Natural killer cell treated with Interleukin-12 subunit alpha and Interleukin-12 subunit beta and Interleukin-15 and Interleukin-18, amount 100 ng/mL, for 72 hours (primary cell): Measurements from ENCODE around the gene TIGD6. TPM values are rescaled to one million over a fixed set of nuclear protein-coding genes. Genes with fewer than 3 reads are reported as not detected.
"Not testable (repeated sequence)": the region's sequence is repeated elsewhere in the genome, so short reads cannot be mapped to it uniquely, and the experiment has no call there.

Experiments
- ATAC-seq, 2 donors: fragments of 150-1000 bp; cut with Tn5 transposase in 1 of 2; sonication (Bioruptor Pico), chemical (Tn5 transposase) in 1 of 2; 2 replicates each; pipeline ENCODE4 v1.10.0; 2021
- DNase-seq: peaks from one replicate; pipeline ENCODE4 v3.0.0; 2022; ENCODE audit warnings: low spot score
- H3K27ac Mint-ChIP-seq, 2 donors: 1 replicate in 1 of 2; 2 replicates in 1 of 2; pipeline ENCODE4 v1.8.0; 2022; ENCODE audit warnings: mixed read lengths in 2 of 2, mild to moderate bottlenecking in 1 of 2, moderate library complexity in 1 of 2
- H3K27me3 Mint-ChIP-seq, 2 donors: 1 replicate in 1 of 2; 2 replicates in 1 of 2; pipeline ENCODE4 v1.8.0; 2022; ENCODE audit warnings: mixed read lengths in 2 of 2
- H3K36me3 Mint-ChIP-seq: one replicate; pipeline ENCODE4 v1.8.0; 2022; ENCODE audit warnings: mixed read lengths
- H3K4me1 Mint-ChIP-seq, 2 donors: 1 replicate in 1 of 2; 2 replicates in 1 of 2; pipeline ENCODE4 v1.8.0; 2022; ENCODE audit warnings: low read depth in 2 of 2, mixed read lengths in 2 of 2, mild to moderate bottlenecking in 1 of 2
- H3K4me3 Mint-ChIP-seq: one replicate; pipeline ENCODE4 v1.8.0; 2022; ENCODE audit warnings: mixed read lengths
- H3K9me3 Mint-ChIP-seq: 2 replicates; pipeline ENCODE4 v1.8.0; 2022; ENCODE audit warnings: mixed read lengths
- total RNA-seq, 2 donors: library from RNA; stranded (reverse); gene quantifications; one replicate each; pipeline ENCODE4 v1.2.3, GENCODE V29; 2022

The TIGD6 gene
- total RNA-seq, result 1 to 10 TPM; 2.4 to 2.7 TPM

DNA sequence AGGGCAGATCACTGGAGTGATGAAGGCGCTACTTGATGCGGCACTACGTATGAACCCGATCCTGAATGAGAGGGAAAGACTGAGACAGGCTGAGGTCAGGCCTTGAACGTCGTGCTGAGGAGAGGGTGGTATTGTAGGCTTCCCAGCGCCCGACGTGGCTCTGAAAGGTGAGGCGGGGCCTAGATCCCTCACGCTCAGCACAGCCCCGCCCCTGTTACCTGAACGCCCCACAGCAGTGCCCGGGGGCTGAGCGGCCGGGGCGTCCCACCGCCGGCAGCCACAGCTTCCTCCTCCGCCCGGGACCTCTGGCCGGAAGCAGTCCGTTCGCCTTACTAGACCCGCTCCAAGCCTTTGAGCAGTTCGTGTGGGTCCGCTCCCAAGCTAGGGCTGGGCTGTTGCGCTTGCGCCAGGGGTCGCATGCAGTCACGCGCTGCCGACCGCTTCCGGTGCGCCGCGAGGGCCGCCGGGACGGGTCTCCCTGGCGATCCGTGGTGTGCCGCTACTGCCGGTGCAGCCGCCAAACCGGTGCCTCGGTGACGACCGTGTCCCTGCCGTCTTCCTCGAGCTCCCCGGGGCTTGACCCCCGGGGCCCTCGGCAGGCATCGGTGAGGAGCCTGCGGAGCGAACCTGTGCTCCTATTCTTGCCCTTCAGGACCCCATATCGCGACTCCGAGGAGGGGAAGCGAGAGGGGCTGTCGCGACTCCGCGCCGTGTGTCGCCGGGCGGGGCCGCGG is at the start of gene TIGD6, which contains the start of gene HMGXB3:
Gene TIGD6, minus strand, starts transcription at position 399 of the 734 bp plus-strand sequence. CDS start 4,306 bp downstream, outside the sequence.
Gene HMGXB3, plus strand, starts transcription at position 484 of the 734 bp plus-strand sequence. CDS start 4,114 bp downstream, outside the sequence.
- peaks cover 7% of the 10 kb centered on the region for H3K36me3 Mint-ChIP-seq
- H3K4me1 Mint-ChIP-seq, result peaks cover 36 to 39% of the 10 kb centered on the region in 2 donors
- no peaks in the 10 kb centered on the region for H3K9me3 Mint-ChIP-seq
- peak within 1 kb of the TSS; percentile 91 for H3K4me3 Mint-ChIP-seq
- ATAC-seq, result peak; percentile 94 to 97
- H3K27me3 Mint-ChIP-seq, result no peaks in the 10 kb centered on the region
- DNase-seq, result peak; percentile 96
- H3K27ac Mint-ChIP-seq, result peak within 1 kb of the TSS; percentile 80 to 90

DNA sequence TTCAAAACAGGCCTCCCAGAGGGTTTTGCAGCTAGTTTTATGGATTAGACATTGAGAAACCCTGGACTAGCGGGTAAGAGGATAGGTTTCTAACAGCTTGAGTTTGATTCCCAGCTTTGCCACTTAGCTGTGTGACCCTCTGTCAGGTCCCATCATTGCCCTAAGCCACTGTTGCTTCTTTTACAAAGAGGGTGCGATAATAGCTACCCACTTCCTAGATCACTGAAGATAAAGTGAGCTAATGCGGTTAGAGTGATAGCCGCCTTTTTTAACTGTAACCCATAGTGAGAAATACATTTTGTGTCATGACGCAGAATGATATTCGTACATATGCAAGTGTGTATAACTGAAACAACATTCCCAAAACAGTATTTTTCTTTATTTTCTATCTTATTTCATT is 45.6 kb upstream of the TIGD6 start:
- Mint-ChIP-seq H3K36me3 (peaks cover 62% of the 10 kb centered on the region), H3K4me3 (peak overlapping the region; percentile 41), H3K4me1 (peaks cover 70 to 78% of the 10 kb centered on the region in 2 donors), H3K27me3 (peaks cover 0 to 19% of the 10 kb centered on the region in 2 donors), H3K9me3 (no peaks in the 10 kb centered on the region), H3K27ac (peak overlapping the region; percentile 8 to 57)
- DNase-seq (peak; percentile 71), ATAC-seq (peak; percentile 95 to 96)

DNA sequence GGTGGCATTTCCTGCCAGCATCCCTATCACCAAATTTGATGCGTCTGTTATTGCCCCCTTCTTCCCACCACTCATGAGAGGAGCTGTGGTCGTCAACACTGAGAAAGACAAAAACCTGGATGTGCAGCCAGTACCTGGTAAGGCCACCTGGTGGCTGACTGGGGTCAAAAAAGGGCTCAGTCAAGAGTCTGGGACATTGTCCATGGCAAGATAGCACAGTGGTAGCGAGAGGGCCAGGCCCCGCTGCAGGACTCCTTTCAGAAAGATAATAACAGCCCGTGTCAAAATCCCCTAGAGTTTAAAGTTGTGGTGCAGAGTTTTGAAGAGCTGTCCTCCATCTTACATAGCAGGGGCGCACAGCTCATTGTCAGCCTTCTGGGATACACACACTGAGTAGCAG is 45.1 kb upstream of the TIGD6 start:
- H3K4me1 Mint-ChIP-seq, result peaks cover 70 to 78% of the 10 kb centered on the region in 2 donors
- H3K27ac Mint-ChIP-seq, result peak overlapping the region; percentile 8 to 57
- H3K9me3 Mint-ChIP-seq, result no peaks in the 10 kb centered on the region
- peak overlapping the region; percentile 41 for H3K4me3 Mint-ChIP-seq
- peaks cover 63% of the 10 kb centered on the region for H3K36me3 Mint-ChIP-seq
- no peak for DNase-seq
- H3K27me3 Mint-ChIP-seq, result peaks cover 0 to 19% of the 10 kb centered on the region in 2 donors
- peak; percentile 11 to 40 for ATAC-seq

DNA sequence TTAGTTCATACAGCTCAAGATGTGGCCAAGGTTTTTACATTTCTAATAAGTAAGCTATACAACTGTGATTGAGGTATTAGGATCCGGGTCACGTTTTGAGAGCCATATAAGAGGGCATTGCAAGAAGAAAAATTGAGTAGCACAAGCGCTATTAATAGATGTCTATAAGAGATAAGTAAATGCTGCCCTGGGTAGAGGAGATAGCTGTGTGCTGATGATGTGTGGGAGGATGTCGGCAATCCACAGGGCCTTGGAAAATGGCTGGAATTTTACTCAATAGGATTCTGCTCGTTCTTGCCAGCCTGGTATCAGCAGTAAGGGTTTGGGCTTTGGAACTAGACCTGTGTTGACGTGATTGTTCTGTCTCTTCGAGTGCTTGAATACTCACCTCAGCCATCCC is 44.3 kb upstream of the TIGD6 start:
- H3K4me3 Mint-ChIP-seq, result peak overlapping the region; percentile 41
- peak overlapping the region; percentile 8 to 57 for H3K27ac Mint-ChIP-seq
- H3K36me3 Mint-ChIP-seq, result peaks cover 64% of the 10 kb centered on the region
- peaks cover 68 to 74% of the 10 kb centered on the region in 2 donors for H3K4me1 Mint-ChIP-seq
- no peaks in the 10 kb centered on the region for H3K9me3 Mint-ChIP-seq
- no peak for ATAC-seq
- peaks cover 0 to 19% of the 10 kb centered on the region in 2 donors for H3K27me3 Mint-ChIP-seq
- no peak for DNase-seq

DNA sequence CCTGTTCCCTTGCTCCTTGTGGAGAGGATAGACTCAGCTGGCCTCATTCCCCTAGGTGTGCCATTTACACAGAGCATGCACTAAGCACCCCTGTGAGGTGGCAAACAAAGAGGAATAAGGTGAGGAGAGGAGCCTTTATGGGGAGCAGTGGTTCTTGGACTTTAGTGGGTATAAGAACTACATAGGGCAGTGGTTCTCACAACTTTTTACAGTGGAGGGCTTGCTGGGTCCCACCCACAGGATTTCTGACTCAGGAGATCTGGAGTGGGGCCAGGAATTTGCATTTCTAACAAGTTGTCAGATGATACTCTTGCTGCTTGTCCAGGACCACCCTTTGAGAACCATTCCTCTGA is 43.9 kb upstream of the TIGD6 start:
- H3K4me1 Mint-ChIP-seq, result peaks cover 64 to 69% of the 10 kb centered on the region in 2 donors
- H3K27me3 Mint-ChIP-seq, result peaks cover 0 to 16% of the 10 kb centered on the region in 2 donors
- DNase-seq, result no peak
- peaks cover 64% of the 10 kb centered on the region for H3K36me3 Mint-ChIP-seq
- ATAC-seq, result no peak
- H3K4me3 Mint-ChIP-seq, result peak overlapping the region; percentile 41
- H3K27ac Mint-ChIP-seq, result no peak overlapping the region
- no peaks in the 10 kb centered on the region for H3K9me3 Mint-ChIP-seq

DNA sequence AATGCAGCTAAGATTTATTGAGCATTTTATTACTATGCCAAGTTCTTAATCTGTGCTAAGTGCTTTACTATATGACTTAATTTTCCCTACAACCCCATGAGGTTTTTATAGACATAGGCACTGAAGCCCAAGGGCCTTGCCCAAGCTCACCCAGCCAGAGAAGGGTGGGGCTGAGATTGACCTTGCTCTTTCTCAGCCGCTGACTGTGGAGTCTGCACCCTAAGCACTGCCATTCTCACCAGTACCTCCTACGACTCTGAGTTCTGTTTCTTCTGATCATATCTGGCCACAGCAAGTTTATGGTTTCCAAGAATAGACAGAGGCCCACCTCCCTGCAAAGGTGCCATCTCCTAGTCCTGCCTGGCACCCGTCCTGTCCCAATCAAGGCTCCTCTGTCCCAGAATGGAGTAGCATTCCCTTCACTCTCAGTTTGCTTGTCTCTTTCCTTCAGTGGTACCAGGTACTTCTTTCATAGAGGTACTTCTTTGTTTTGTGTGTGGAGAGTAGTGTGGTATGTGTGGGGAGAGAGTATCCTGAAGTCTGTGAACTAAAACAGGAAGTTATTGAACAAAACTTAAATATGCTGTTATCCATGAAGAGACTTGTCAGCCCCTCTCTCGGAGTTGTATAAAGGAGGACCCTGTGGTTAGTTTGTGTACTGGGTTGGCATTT is 43.3 kb upstream of the TIGD6 start:
- Mint-ChIP-seq H3K4me1 (peaks cover 61 to 64% of the 10 kb centered on the region in 2 donors), H3K9me3 (no peaks in the 10 kb centered on the region), H3K27me3 (peaks cover 0 to 11% of the 10 kb centered on the region in 2 donors), H3K36me3 (peaks cover 64% of the 10 kb centered on the region), H3K4me3 (peak overlapping the region; percentile 41), H3K27ac (no peak overlapping the region)
- no peak for DNase-seq
- peak in 1 of 2 donors; percentile 31 for ATAC-seq

DNA sequence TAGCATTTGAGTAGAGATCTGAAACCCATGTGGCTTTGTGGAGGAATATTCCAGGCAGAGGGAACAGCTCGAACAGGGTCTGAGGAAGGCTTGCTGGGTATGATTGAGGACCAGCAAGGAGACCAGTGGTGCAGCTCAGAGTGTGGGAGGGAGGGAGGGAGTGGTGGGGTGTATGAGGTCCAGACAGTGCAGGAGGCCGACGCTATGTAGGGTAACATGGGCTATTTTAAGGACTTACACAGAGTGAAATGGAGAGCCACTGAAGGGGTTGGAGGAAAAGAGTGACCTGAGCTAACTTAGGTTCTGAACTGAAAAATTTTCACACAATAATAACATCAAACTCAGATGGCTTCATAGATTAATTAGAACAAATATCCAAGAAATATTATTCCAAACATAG is 42.0 kb upstream of the TIGD6 start:
- Mint-ChIP-seq H3K4me3 (no peak overlapping the region), H3K27ac (no peak overlapping the region), H3K27me3 (peaks cover 0 to 6% of the 10 kb centered on the region in 2 donors), H3K9me3 (no peaks in the 10 kb centered on the region), H3K36me3 (peaks cover 64% of the 10 kb centered on the region), H3K4me1 (peaks cover 47 to 51% of the 10 kb centered on the region in 2 donors)
- ATAC-seq (no peak), DNase-seq (no peak)

DNA sequence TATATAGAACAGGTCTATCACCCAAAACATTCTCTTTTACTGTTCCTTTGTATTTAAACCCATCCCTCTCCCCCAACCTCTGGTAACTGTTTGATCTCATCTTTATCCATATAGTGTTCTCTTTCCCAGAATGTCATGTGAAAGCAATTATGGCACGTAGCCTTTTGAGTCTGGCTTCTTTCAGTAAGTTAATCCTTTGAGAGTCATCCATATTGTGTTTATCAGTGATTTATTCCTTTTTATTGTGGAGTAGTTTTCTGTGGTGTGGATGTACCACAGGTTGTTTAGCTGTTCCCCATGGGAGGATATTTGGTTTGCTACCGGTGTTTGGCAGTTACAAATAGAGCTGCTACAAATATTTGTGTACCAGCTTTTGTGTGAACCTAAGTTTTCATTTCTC is 38.1 kb upstream of the TIGD6 start:
- Mint-ChIP-seq H3K4me1 (peaks cover 16 to 20% of the 10 kb centered on the region in 2 donors), H3K27me3 (peaks cover 0 to 3% of the 10 kb centered on the region in 2 donors), H3K36me3 (peaks cover 78% of the 10 kb centered on the region), H3K27ac (no peak overlapping the region), H3K4me3 (no peak overlapping the region), H3K9me3 (no peaks in the 10 kb centered on the region)
- no peak for ATAC-seq
- DNase-seq, result no peak

DNA sequence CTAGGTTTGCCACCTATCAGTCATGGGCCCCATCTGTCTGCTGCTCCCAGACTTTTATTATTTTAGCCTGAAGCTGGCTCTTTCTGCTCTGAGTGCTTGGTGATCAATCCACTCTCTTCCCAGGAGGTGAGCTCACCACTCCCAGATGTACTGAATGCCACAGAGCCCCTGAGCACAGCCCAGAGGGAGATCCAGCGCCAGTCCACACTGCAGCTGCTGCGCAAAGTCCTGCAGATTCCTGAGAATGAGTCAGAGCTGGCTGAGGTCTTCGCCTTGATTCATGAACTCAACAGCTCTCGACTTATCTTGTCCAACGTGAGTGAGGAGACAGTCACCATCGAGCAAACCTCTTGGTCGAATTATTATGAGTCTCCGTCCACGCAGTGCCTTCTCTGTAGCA is 36.1 kb upstream of the TIGD6 start:
- Mint-ChIP-seq H3K27me3 (peaks cover 0 to 3% of the 10 kb centered on the region in 2 donors), H3K4me3 (no peak overlapping the region), H3K27ac (no peak overlapping the region), H3K36me3 (peaks cover 74% of the 10 kb centered on the region), H3K4me1 (peaks cover 0 to 3% of the 10 kb centered on the region in 2 donors), H3K9me3 (no peaks in the 10 kb centered on the region)
- ATAC-seq, result no peak
- no peak for DNase-seq

DNA sequence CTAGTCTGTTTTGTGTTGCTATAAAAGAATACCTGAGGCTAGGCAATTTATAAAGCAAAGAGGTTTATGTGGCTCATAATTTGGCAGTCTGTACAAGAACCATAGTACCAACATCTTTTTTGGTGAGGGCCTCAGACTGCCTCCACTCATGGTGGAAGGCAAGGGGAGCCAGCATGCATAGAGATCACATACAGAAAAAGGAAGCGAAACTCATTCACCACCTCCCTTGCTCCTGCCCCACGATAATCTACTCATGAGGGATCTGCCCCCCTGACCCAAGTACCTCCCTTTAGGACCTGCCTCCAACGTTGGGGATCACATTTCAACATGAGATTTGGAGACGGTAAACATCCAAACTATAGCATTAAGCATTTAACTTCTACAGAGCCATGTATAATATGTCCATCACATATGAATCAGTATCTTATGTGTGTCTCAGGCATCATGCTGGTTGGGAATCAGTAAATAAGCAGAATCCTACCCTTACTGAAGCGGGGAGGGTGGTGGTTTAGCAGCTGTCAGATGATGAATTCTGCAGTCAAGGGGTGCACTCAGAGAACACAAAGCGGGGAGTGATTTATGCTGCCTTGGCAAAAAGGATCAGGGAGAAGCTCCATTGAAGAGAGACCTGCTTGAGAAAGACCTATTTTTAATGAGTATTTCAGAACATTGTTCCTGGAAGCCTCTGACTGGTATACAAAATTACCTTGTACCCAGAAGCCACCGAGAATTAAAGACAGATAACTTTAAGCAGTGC is 34.9 kb upstream of the TIGD6 start:
- ATAC-seq, result no peak
- H3K27ac Mint-ChIP-seq, result no peak overlapping the region
- H3K4me3 Mint-ChIP-seq, result no peak overlapping the region

DNA sequence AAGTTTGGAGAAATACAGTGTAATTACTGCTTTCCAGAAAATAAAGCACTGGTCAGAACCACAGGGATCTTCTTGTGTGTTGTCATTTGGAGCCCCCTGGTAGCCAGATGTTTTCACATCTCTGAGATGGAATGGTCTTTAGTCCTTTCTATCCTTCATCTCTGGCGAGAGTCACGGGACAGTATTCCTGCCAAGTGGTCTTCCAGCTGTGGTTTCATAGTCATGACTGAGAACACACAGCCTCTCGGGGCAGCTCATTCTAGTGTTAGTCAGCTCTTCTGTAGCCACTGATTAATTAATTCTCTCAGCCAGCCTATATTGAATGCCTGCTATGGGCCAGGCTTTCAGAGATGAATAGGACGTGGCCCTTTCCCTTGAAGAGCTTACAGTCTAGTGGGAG is 34.2 kb upstream of the TIGD6 start:
- Mint-ChIP-seq H3K9me3 (no peaks in the 10 kb centered on the region), H3K4me3 (no peak overlapping the region), H3K4me1 (peaks cover 0 to under 1% of the 10 kb centered on the region in 2 donors), H3K27me3 (no peaks in the 10 kb centered on the region), H3K36me3 (peaks cover 69% of the 10 kb centered on the region), H3K27ac (no peak overlapping the region)
- no peak for DNase-seq
- no peak for ATAC-seq

More for the DNA sequence above, 34.9 kb upstream of the TIGD6 start:
- no peak for DNase-seq
- no peaks in the 10 kb centered on the region for H3K27me3 Mint-ChIP-seq
- H3K4me1 Mint-ChIP-seq, result no peaks in the 10 kb centered on the region
- peaks cover 70% of the 10 kb centered on the region for H3K36me3 Mint-ChIP-seq
- H3K9me3 Mint-ChIP-seq, result no peaks in the 10 kb centered on the region

DNA sequence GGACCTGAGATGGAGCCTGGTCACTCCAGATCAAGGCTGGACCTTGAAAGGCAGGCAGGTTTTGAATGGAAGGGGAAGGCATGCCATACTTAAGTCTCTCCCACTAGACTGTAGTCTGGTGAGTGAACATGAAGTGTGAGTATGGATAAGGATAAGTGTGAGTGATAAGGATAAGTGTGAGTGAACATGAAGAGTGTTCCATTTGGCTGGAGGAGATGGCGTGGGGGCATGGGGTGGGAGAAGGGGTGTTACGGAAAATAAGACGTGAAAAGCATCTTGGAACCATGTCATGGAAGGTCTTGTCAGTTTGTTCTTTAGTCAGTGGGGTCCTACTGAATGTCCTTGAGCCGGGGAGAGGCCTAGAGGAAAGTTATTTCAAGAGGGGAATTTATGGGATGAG is 32.9 kb upstream of the TIGD6 start:
- peaks cover 63% of the 10 kb centered on the region for H3K36me3 Mint-ChIP-seq
- peaks cover 0 to 3% of the 10 kb centered on the region in 2 donors for H3K4me1 Mint-ChIP-seq
- no peaks in the 10 kb centered on the region for H3K9me3 Mint-ChIP-seq
- no peak overlapping the region for H3K27ac Mint-ChIP-seq
- no peak overlapping the region for H3K4me3 Mint-ChIP-seq
- no peak for DNase-seq
- no peak for ATAC-seq
- H3K27me3 Mint-ChIP-seq, result no peaks in the 10 kb centered on the region

DNA sequence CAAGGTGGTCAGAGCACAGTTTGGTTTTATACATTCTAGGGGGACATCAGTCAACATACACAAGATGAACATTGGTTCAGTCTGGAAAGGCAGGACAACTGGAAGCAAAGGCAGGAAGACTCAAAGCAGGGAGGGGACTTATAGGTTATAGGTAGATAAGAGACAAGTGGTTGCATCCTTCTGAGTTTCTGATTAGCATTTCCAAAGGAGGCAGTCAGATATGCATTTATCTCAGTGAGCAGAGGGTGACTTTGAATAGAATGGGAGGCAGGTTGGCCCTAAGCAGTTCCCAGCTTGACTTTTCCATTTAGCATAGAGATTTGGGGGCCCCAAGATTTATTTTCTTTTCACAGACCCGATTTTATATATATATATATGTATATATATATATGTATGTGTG is 27.6 kb upstream of the TIGD6 start:
- H3K9me3 Mint-ChIP-seq, H3K4me3 Mint-ChIP-seq, DNase-seq, H3K27ac Mint-ChIP-seq, ATAC-seq, H3K27me3 Mint-ChIP-seq, H3K4me1 Mint-ChIP-seq: not testable (repeated sequence)
- peaks cover 40% of the 10 kb centered on the region for H3K36me3 Mint-ChIP-seq
